ENCODE measurements around the gene SYNGR1.
A peak's percentile ranks its signal among the peaks of the same experiment; 100 is the strongest.

SYNGR1 gene

GRCh38 chr22:39349967-39350726 is at the start of gene SYNGR1:
Gene SYNGR1, plus strand, starts transcription at chr22:39349991. Its CDS starts 20 bp downstream, at chr22:39350011.
- DNase-seq (ENCODE audit: low spot score in 2 of 2): peak in 1 of 2 experiments; percentile 49
- in situ Hi-C loops (cut with MboI; ENCODE audit: low sequenced_read_pairs): no loop called here
- Histone ChIP-seq H3K36me3 (replicated peaks) (no peaks in the 10 kb centered on the region), H3K4me1 (peaks cover 19% of the 10 kb centered on the region), H3K9me3 (no peaks in the 10 kb centered on the region), H3K27me3 (ENCODE audit: low read depth) (no peaks in the 10 kb centered on the region), H3K4me3 (peak within 1 kb of the TSS; percentile 56)

- Histone ChIP-seq H3K4me3 (no peak overlapping the region), H3K27me3 (ENCODE audit: low read depth) (no peaks in the 10 kb centered on the region), H3K9me3 (no peaks in the 10 kb centered on the region), H3K36me3 (replicated peaks) (no peaks in the 10 kb centered on the region), H3K4me1 (0 out of 2 replicates have a peak, but pooled peaks cover 4% of the 10 kb centered on the region)
- peak in 1 of 2 experiments; percentile 41 for DNase-seq (ENCODE audit: low spot score in 2 of 2)
- in situ Hi-C loops (cut with MboI; ENCODE audit: low sequenced_read_pairs): no loop called here
Observed at GRCh38 chr22:39300186-39300830, 49.5 kb upstream of the SYNGR1 start.

GRCh38 chr22:39301108-39301507 is 48.7 kb upstream of the SYNGR1 start:
- Histone ChIP-seq H3K4me3 (no peak overlapping the region), H3K27me3 (ENCODE audit: low read depth) (no peaks in the 10 kb centered on the region), H3K9me3 (no peaks in the 10 kb centered on the region), H3K36me3 (replicated peaks) (no peaks in the 10 kb centered on the region), H3K4me1 (0 out of 2 replicates have a peak, but pooled peaks cover 4% of the 10 kb centered on the region)
- DNase-seq (ENCODE audit: low spot score in 2 of 2): no peak
- in situ Hi-C loops (cut with MboI; ENCODE audit: low sequenced_read_pairs): no loop called here

GRCh38 chr22:39301926-39302325 is 47.9 kb upstream of the SYNGR1 start:
- Histone ChIP-seq H3K9me3 (no peaks in the 10 kb centered on the region), H3K27me3 (ENCODE audit: low read depth) (no peaks in the 10 kb centered on the region), H3K4me1 (0 out of 2 replicates have a peak, but pooled peaks cover 4% of the 10 kb centered on the region), H3K4me3 (no peak overlapping the region), H3K36me3 (replicated peaks) (no peaks in the 10 kb centered on the region)
- peak in 1 of 2 experiments; percentile 40 for DNase-seq (ENCODE audit: low spot score in 2 of 2)
- in situ Hi-C loops (cut with MboI; ENCODE audit: low sequenced_read_pairs): no loop called here

GRCh38 chr22:39302431-39302960 is 47.3 kb upstream of the SYNGR1 start:
- in situ Hi-C loops (cut with MboI; ENCODE audit: low sequenced_read_pairs): no loop called here
- Histone ChIP-seq H3K9me3 (no peaks in the 10 kb centered on the region), H3K27me3 (ENCODE audit: low read depth) (no peaks in the 10 kb centered on the region), H3K36me3 (replicated peaks) (no peaks in the 10 kb centered on the region), H3K4me1 (0 out of 2 replicates have a peak, but pooled peaks cover 4% of the 10 kb centered on the region), H3K4me3 (no peak overlapping the region)
- DNase-seq (ENCODE audit: low spot score in 2 of 2): no peak

GRCh38 chr22:39303358-39303757 is 46.4 kb upstream of the SYNGR1 start:
- H3K4me1 ChIP-seq: 0 out of 2 replicates have a peak, but pooled peaks cover 4% of the 10 kb centered on the region

GRCh38 chr22:39303892-39304671 is 45.7 kb upstream of the SYNGR1 start:
- H3K36me3 ChIP-seq (replicated peaks): no peaks in the 10 kb centered on the region
- no peaks in the 10 kb centered on the region for H3K27me3 ChIP-seq (ENCODE audit: low read depth)
- H3K9me3 ChIP-seq: no peaks in the 10 kb centered on the region
- in situ Hi-C loops (cut with MboI; ENCODE audit: low sequenced_read_pairs): no loop called here
- DNase-seq (ENCODE audit: low spot score in 2 of 2): no peak
- no peak overlapping the region for H3K4me3 ChIP-seq
- 0 out of 2 replicates have a peak, but pooled peaks cover 4% of the 10 kb centered on the region for H3K4me1 ChIP-seq

More at GRCh38 chr22:39303358-39303757, 46.4 kb upstream of the SYNGR1 start:
- DNase-seq (ENCODE audit: low spot score in 2 of 2): peak in 1 of 2 experiments; percentile 44
- H3K36me3 ChIP-seq (replicated peaks): no peaks in the 10 kb centered on the region
- H3K4me3 ChIP-seq: no peak overlapping the region
- H3K9me3 ChIP-seq: no peaks in the 10 kb centered on the region
- H3K27me3 ChIP-seq (ENCODE audit: low read depth): no peaks in the 10 kb centered on the region
- in situ Hi-C loops (cut with MboI; ENCODE audit: low sequenced_read_pairs): no loop called here

- H3K27me3 ChIP-seq (ENCODE audit: low read depth): no peaks in the 10 kb centered on the region
- H3K4me1 ChIP-seq: no peaks in the 10 kb centered on the region; the same call in 1 of the 2 replicates
- in situ Hi-C loops (cut with MboI; ENCODE audit: low sequenced_read_pairs): no loop called here
- peak in 1 of 2 experiments; percentile 56 for DNase-seq (ENCODE audit: low spot score in 2 of 2)
- H3K36me3 ChIP-seq (replicated peaks): peaks cover 5% of the 10 kb centered on the region
- H3K4me3 ChIP-seq: no peak overlapping the region
- H3K9me3 ChIP-seq: no peaks in the 10 kb centered on the region
Observed at GRCh38 chr22:39306456-39307361, 43.1 kb upstream of the SYNGR1 start.

GRCh38 chr22:39308614-39309363 is 41.0 kb upstream of the SYNGR1 start:
- Histone ChIP-seq H3K36me3 (replicated peaks) (peaks cover 26% of the 10 kb centered on the region), H3K4me1 (no peaks in the 10 kb centered on the region; the same call in 1 of the 2 replicates), H3K4me3 (no peak overlapping the region), H3K9me3 (no peaks in the 10 kb centered on the region), H3K27me3 (ENCODE audit: low read depth) (no peaks in the 10 kb centered on the region)
- in situ Hi-C loops (cut with MboI; ENCODE audit: low sequenced_read_pairs): no loop called here
- no peak for DNase-seq (ENCODE audit: low spot score in 2 of 2)

GRCh38 chr22:39309364-39309861 is 40.4 kb upstream of the SYNGR1 start:
- Histone ChIP-seq H3K27me3 (ENCODE audit: low read depth) (no peaks in the 10 kb centered on the region), H3K36me3 (replicated peaks) (peaks cover 32% of the 10 kb centered on the region), H3K4me3 (no peak overlapping the region), H3K9me3 (no peaks in the 10 kb centered on the region), H3K4me1 (no peaks in the 10 kb centered on the region; the same call in 1 of the 2 replicates)
- in situ Hi-C loops (cut with MboI; ENCODE audit: low sequenced_read_pairs): no loop called here
- peak in 1 of 2 experiments; percentile 28 for DNase-seq (ENCODE audit: low spot score in 2 of 2)

- H3K36me3 ChIP-seq (replicated peaks): peaks cover 39% of the 10 kb centered on the region
- H3K4me1 ChIP-seq: no peaks in the 10 kb centered on the region; the same call in 1 of the 2 replicates
- no peaks in the 10 kb centered on the region for H3K9me3 ChIP-seq
- in situ Hi-C loops (cut with MboI; ENCODE audit: low sequenced_read_pairs): loop anchor here (5.0 kb wide), 1 partner anchor 138 kb away; no protein-coding TSS in a partner anchor
- DNase-seq (ENCODE audit: low spot score in 2 of 2): peak in 1 of 2 experiments; percentile 42
- H3K4me3 ChIP-seq: no peak overlapping the region
- no peaks in the 10 kb centered on the region for H3K27me3 ChIP-seq (ENCODE audit: low read depth)
Observed at GRCh38 chr22:39309881-39310714, 39.7 kb upstream of the SYNGR1 start.
